Spleen (tissue), 11 donors: ENCODE measurements around the gene PRPS1. TPM values are rescaled to one million over a fixed set of nuclear protein-coding genes. Genes with fewer than 3 reads are reported as not detected.
"Not testable (repeated sequence)": the region's sequence is repeated elsewhere in the genome, so short reads cannot be mapped to it uniquely, and the experiment has no call there.

Experiments
- DNase-seq: peaks from one replicate; pipeline ENCODE4 v3.0.0-alpha.2; 2020
- H3K27ac ChIP-seq, 8 donors: fragments of 200-600 bp; sonication (generic) in 7 of 8; 1 replicate in 4 of 8; 2 replicates in 4 of 8; pipeline versions ENCODE4 v1.5.0 to v1.8.0; 2016 to 2021; ENCODE audit warnings: inconsistent platforms in 4 of 8, mild to moderate bottlenecking in 4 of 8, moderate library complexity in 1 of 8
- H3K27me3 ChIP-seq, 7 donors: fragments of 200-600 bp; sonication (generic) in 6 of 7; replicated peaks in 1 of 7; 1 replicate in 4 of 7; 2 replicates in 3 of 7; pipeline versions ENCODE4 v1.5.0 to v1.8.0; 2016 to 2021; ENCODE audit warnings: inconsistent platforms in 3 of 7, mild to moderate bottlenecking in 1 of 7
- H3K36me3 ChIP-seq, 6 donors: fragments of 200-600 bp; sonication (generic) in 5 of 6; 1 replicate in 4 of 6; 2 replicates in 2 of 6; pipeline versions ENCODE4 v1.5.0 to v1.8.0; 2016 to 2021; ENCODE audit warnings: inconsistent platforms in 2 of 6
- H3K4me1 ChIP-seq, 6 donors: fragments of 200-600 bp; sonication (generic) in 5 of 6; 1 replicate in 3 of 6; 2 replicates in 3 of 6; pipeline versions ENCODE4 v1.5.0 to v1.8.0; 2016 to 2021; ENCODE audit warnings: inconsistent platforms in 3 of 6
- H3K4me3 ChIP-seq, 8 donors: fragments of 200-600 bp; sonication (generic) in 7 of 8; 1 replicate in 4 of 8; 2 replicates in 4 of 8; pipeline versions ENCODE4 v1.5.0 to v1.8.0; 2016 to 2021; ENCODE audit warnings: inconsistent platforms in 4 of 8, mild to moderate bottlenecking in 4 of 8, moderate library complexity in 2 of 8
- H3K9me3 ChIP-seq, 8 donors: fragments of 200-600 bp; sonication (generic) in 7 of 8; 1 replicate in 4 of 8; 2 replicates in 4 of 8; pipeline versions ENCODE4 v1.5.0 to v1.8.0; 2016 to 2021; ENCODE audit warnings: inconsistent platforms in 4 of 8
- POLR2A ChIP-seq, 3 donors: fragments of 450-650 bp; IDR thresholded peaks; one replicate each; pipeline ENCODE4 v1.5.1; 2017; ENCODE audit warnings: antibody characterized with exemption in 3 of 3, mild to moderate bottlenecking in 1 of 3
- POLR2AphosphoS5 ChIP-seq, 3 donors: sonication (generic); formaldehyde crosslinking; IDR thresholded peaks; one replicate each; pipeline ENCODE4 v1.5.1; 2017; ENCODE audit warnings: antibody characterized with exemption in 3 of 3
- WGBS, 5 donors: extraction: QIAGEN DNeasy Blood & Tissue Kit in 3 of 5; methylation state at CpG; one replicate each; pipeline versions ENCODE4 v1.1.5 to v1.1.7; 2013 to 2018; 5-methylcytosine and 5-hydroxymethylcytosine counted together
- intact Hi-C: fragments of 100-400 bp; cut with DNase I; formaldehyde crosslinking; loops from one replicate; pipeline ENCODE4 v1.15.0; 2023; ENCODE audit warnings: low total_unique reads
- polyA plus RNA-seq, 3 donors: library from polyadenylated mRNA; stranded (reverse); fragments of 200-250 nt; gene quantifications; one replicate each; pipeline ENCODE4 v1.2.1, GENCODE V29; 2013
- total RNA-seq, 7 donors: library from RNA; depleted of rRNA in 3 of 7; stranded (reverse); fragments of >200 nt in 3 of 7; fragmentation: NEBNext Ultra II Directional in 4 of 7; extraction: Animal tissue kit (Norgen Biotek cat#: 25700) in 4 of 7; gene quantifications; one replicate each; pipeline versions ENCODE4 v1.1.0 to v1.2.1, GENCODE V29; 2016 to 2021
- TF ChIP-seq, protein P1 (sequence below), 11 experiments: fragments of 200-600 bp in 7 of 11; fragments of 450-650 bp in 4 of 11; sonication (generic) in 4 of 11; IDR thresholded peaks in 8 of 11; conservative IDR thresholded peaks in 3 of 11; 1 replicate in 7 of 11; 2 replicates in 4 of 11; pipeline versions ENCODE4 v1.4.0 to v1.8.0; 2016 to 2021; ENCODE audit warnings: antibody characterized with exemption in 11 of 11, inconsistent platforms in 4 of 11, mild to moderate bottlenecking in 1 of 11
- donor health status: healthy with polysubstance abuse.
- donor health status: DM: no; HTN: no; CAD: no; lungs with moderate emphysema.
- donor health status: DM: no; HTN: no; CAD: no.
- donor health status: Bipolar disorder and iron deficiency.
- donor health status: healthy.
- donor health status: DM: no; HTN: no; CAD: no.
- donor health status: DM: yes; HTN: yes; CAD: no.

Gene PRPS1
- total and polyA plus RNA-seq, 10 donors = 15.0 to 47.6 (median 36.1) TPM

DNA sequence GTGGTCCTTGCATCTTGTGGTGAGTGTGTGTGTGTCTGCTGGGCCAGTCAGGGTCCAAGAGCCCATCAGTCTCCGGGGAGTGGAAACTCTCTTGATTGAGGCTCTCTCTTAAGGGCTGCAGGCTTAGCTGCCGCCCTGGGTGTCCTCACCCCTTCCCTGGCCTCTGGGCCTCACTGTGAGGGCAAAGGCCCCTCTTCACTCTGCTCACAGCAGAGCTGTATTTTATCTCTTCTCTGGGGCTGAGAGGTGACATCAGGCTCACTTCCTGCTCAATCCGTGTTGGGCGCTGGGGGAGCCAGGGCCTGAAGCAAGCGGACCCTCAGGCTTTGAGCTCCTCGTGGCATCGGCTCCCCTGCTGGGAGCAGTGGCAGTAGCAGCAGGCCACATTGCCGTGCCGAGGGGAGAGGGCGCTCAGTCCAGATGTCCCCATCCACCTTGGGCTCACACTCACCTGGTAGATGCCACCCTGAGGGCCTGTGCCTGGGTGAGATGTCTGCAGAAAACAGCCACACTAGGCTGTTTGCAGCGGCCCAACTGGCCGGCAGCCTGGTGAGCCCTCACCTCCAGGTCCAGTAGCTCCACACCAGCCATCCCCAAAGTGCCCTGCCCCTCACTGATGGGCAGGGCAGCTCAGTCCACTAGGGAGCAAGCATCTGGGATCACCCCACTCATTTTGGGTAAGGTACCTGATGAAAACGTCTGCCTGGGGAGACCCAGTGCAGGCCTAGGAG is 24.7 kb upstream of the PRPS1 start:
- Histone ChIP-seq H3K27ac (no peak overlapping the region), H3K36me3 (no peaks in the 10 kb centered on the region), H3K4me1 (no peaks in the 10 kb centered on the region), H3K4me3 (no peak overlapping the region), H3K9me3 (no peaks in the 10 kb centered on the region), H3K27me3 (peaks cover 0 to 7% (median 0%) of the 10 kb centered on the region in 7 donors)
- no peak for TF ChIP-seq POLR2AphosphoS5 (IDR thresholded peaks at IDR 0.05)
- TF ChIP-seq, protein P1, sequence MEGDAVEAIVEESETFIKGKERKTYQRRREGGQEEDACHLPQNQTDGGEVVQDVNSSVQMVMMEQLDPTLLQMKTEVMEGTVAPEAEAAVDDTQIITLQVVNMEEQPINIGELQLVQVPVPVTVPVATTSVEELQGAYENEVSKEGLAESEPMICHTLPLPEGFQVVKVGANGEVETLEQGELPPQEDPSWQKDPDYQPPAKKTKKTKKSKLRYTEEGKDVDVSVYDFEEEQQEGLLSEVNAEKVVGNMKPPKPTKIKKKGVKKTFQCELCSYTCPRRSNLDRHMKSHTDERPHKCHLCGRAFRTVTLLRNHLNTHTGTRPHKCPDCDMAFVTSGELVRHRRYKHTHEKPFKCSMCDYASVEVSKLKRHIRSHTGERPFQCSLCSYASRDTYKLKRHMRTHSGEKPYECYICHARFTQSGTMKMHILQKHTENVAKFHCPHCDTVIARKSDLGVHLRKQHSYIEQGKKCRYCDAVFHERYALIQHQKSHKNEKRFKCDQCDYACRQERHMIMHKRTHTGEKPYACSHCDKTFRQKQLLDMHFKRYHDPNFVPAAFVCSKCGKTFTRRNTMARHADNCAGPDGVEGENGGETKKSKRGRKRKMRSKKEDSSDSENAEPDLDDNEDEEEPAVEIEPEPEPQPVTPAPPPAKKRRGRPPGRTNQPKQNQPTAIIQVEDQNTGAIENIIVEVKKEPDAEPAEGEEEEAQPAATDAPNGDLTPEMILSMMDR (IDR thresholded peaks at IDR 0.05 in 8 of 11, conservative IDR thresholded peaks at IDR 0.05 in 3 of 11) = no peak
- TF ChIP-seq POLR2A (IDR thresholded peaks at IDR 0.05) = no peak
- intact Hi-C loops = no loop called here
- 66 to 79% (median 70%) methylated on average over 2 to 13 of the region's 13 CpGs for WGBS, 5 donors
- no peak for DNase-seq

DNA sequence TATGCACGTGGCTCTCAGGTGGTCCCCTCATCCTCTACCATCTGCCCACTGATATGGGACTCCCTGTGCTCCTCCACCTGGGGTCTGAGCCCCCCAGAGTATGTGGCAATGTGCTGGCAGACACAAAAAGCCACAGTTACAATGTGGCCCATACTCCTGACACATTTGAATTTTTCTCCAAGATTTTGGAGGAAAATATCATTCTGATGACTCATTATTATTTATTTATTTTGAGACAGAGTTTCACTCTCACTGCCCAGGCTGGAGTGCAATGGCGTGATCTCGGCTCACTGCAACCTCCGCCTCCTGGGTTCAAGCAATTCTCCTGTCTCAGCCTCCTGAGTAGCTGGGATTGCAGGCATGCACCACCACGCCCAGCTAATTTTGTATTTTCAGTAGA is 19.2 kb upstream of the PRPS1 start:
- H3K27ac ChIP-seq, H3K4me3 ChIP-seq, H3K4me1 ChIP-seq, H3K27me3 ChIP-seq, H3K9me3 ChIP-seq, DNase-seq, intact Hi-C loops, H3K36me3 ChIP-seq: not testable (repeated sequence)
- WGBS, 5 donors = 72 to 95% (median 87%) methylated on average over 5 of the region's 5 CpGs

DNA sequence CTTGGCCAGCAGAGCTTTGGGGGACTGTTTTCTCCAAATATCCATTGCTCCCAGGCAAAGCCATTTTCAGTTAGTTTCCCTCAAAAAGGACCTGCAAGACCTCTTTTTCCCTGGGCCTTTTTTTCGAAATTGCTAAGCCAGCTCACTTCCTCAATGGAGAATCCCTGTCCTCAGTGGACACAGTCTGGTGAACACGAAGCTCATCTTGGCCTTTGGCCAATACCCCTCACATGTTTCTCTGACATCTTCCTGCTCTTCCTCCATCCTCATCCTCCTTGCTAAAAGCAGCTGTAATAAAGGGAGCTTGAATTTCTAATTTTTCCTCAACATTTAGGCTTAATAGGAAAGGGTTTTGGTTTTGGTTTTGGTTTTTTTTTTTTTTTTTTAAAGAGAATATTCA is 17.6 kb upstream of the PRPS1 start:
- Histone ChIP-seq H3K4me1 (no peaks in the 10 kb centered on the region), H3K27me3 (no peaks in the 10 kb centered on the region), H3K36me3 (no peaks in the 10 kb centered on the region), H3K9me3 (no peaks in the 10 kb centered on the region), H3K4me3 (no peak overlapping the region), H3K27ac (no peak overlapping the region)
- DNase-seq = no peak
- TF ChIP-seq POLR2AphosphoS5 (IDR thresholded peaks at IDR 0.05) (no peak), POLR2A (IDR thresholded peaks at IDR 0.05) (no peak)
- TF ChIP-seq, protein P1 (IDR thresholded peaks at IDR 0.05 in 8 of 11, conservative IDR thresholded peaks at IDR 0.05 in 3 of 11) = no peak
- 26 to 47% (median 39%) methylated on average over 2 of the region's 2 CpGs for WGBS, 5 donors
- intact Hi-C loops = no loop called here

DNA sequence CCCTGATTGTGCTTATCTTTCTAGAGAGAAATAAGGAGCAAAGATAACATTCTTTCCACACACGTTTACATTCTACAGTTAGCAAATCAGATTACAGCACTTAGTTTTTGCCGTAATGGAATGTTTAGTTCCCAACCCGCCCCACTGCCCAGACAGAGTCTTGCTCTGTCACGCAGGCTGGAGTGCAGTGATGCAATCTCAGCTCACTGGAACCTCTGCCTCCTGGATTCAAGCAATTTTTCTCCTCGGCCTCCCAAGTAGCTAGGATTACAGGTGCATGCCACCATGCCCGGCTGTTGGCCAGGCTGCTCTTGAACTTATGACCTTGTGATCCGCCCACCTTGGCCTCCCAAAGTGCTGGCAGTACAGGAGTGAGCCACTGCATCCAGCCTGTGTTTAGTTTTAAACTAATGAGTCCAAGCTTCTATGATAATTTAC is 8.4 kb upstream of the PRPS1 start:
- TF ChIP-seq, protein P1 (IDR thresholded peaks at IDR 0.05 in 8 of 11, conservative IDR thresholded peaks at IDR 0.05 in 3 of 11) = no peak
- no peak for TF ChIP-seq POLR2AphosphoS5 (IDR thresholded peaks at IDR 0.05)
- no peak for TF ChIP-seq POLR2A (IDR thresholded peaks at IDR 0.05)
- no peak overlapping the region for H3K27ac ChIP-seq
- intact Hi-C loops = no loop called here
- WGBS, 5 donors = 67 to 88% (median 75%) methylated on average over 7 of the region's 7 CpGs
- DNase-seq = no peak
- H3K4me1 ChIP-seq = no peaks in the 10 kb centered on the region
- no peak overlapping the region for H3K4me3 ChIP-seq
- no peaks in the 10 kb centered on the region for H3K36me3 ChIP-seq
- H3K27me3 ChIP-seq = no peaks in the 10 kb centered on the region
- no peaks in the 10 kb centered on the region for H3K9me3 ChIP-seq
